ENCODE data around the gene ERBB4.
"Not testable (repeated sequence)": the region's sequence is repeated elsewhere in the genome, so short reads cannot be mapped to it uniquely, and the experiment has no call there.

The ERBB4 gene

GRCh38 chr2:212526059-212526458, 12.5 kb downstream of the ERBB4 start:
- no peak for DNase-seq

DNA sequence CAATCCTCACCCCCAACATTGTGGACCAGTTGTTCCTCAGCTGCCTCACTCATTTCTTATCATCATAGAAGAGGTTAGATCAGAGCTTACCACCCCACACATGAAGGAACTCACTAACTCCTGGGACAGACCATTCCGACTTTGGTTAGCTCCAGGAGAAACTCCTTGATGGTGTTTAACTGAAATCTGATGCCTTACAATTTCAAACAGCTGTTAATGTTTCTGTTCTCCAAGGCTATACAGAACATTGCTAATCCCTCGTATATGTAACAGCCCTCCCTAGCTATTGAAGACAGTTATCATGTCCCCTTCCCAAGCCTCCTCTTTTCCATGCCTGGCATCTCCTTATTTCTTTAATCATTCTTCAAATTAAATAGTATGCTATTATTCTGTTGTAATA, 14.8 kb downstream of the ERBB4 start:
- DNase-seq = no peak

- no peak for DNase-seq
Measured at GRCh38 chr2:212520340-212520739, 18.3 kb downstream of the ERBB4 start.

DNA sequence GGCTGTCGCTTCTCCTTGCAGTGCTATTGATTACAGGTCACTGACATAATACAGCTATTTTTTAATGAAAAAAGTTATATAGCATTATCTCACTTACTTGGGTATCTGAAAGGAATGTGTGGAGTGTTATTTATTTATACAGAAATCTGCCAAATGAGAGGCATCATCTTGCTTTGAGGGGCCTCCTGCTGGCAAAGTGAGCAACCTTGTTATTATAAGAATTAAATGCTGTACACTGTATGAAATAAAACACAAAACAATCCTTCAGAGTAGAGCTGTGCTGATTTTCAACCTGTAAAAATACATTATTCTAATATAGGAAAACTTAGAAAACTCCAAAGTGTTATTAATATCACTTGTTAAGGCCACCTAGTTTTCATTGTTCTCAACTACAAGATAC, 20.9 kb downstream of the ERBB4 start:
- DNase-seq = no peak

GRCh38 chr2:212505586-212505985, 33.0 kb downstream of the ERBB4 start:
- no peak for DNase-seq

DNA sequence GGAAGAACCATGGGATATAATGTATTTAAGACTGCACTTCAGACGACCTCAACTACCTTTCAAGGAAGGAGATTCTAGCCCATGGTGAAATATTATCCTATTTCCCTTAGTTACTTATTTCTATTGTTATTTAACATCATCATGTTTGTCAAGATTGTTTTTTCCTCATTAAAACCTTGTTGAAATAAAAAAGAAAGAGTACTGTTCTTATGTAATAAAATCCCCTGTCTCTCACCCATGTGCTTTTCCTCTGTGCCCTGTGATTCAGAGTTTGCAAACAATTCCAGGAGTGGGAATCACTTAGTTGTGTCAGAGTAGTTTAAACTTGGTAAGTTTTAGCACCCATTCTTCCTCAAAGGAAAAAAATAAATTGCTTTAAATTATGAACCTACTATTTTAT, 43.6 kb downstream of the ERBB4 start:
- DNase-seq = no peak

- DNase-seq = no peak
Measured at GRCh38 chr2:212494418-212495020, 44.1 kb downstream of the ERBB4 start.

DNA sequence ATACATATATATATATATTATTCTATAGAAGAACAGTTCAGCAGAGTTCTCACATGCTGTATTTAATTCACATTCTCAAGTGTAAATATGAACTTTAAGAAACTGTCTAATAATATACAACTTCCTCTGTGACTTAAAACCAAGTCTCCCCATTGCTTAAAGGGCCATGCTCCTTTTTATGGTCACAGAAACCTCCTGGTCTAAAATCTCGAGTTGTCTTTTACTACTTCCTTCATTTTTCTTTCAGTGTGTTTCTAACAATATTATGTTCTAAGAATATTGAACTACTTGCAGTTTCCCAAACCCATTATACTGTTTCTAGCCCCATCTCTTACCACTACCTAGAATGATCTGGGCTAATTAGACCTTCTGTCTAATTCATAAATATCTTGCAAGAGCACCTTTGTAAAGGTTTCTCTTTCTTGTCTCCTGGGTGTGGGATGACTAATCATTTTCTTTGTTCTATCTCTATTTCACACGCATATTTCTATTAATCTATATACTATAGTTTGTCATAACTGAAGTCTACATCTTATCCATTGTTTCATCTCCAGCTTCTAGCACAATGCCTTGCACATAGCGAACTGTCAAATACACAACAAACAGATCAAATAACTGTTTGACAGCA, 48.8 kb downstream of the ERBB4 start:
- no peak for DNase-seq

DNA sequence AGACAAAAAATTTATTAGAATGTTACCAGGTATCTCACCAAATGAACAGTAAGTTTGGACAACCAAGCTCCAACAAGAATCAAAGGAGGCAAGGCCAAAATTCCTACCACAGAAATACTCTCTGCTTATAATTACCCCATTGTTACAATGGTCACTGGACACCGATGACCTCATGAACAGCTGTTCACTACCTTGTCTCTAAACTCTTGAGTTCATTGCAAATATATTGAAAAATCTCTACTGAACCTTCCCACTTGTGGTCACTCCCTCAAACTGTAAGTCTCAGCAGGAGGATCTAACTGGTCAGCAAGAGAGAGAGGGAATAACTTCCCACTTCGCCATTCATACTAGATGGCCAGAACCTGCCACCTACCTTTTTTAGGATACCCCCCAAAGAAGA, 50.0 kb downstream of the ERBB4 start:
- no peak for DNase-seq

- DNase-seq = no peak
Measured at GRCh38 chr2:212484563-212485080, 54.0 kb downstream of the ERBB4 start.

DNA sequence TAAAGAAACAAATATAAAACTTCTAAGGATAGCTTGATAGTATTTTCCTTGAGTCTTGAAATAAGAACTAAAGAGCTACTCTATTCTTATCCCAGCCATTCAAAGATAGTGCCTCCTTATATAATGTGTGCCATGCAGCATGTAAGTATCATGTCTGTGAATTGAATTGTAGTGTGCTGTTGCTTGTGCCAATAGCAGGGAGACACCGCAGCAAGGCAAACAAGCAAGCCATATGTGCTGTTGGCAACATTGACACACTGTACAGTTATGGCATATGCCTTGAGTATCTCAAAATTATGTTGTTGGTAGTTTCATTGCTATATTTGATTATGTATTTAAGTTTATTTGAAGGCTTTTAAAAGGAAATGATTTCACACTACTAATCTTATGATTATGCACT, 58.2 kb downstream of the ERBB4 start:
- no peak for DNase-seq

- DNase-seq = no peak
Measured at GRCh38 chr2:212477571-212477970, 61.0 kb downstream of the ERBB4 start.

DNA sequence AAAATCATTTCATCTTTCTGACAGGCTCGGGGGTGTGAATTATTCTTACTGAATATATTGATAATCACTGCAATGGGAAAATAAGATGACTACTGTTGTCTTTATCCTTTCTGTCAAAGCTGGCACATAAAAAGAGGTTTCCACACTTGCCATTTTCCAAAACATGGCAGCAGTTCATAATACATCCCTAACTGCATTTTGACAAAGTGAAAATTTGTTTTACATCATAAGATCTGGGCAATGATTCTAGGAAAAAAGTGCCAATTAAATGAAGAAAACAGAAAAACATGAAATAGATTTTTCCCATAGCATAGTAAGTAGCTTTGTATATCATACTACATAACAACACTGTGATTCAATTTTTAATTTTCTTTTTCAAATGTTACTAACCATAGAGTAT, 65.4 kb downstream of the ERBB4 start:
- no peak for DNase-seq

DNA sequence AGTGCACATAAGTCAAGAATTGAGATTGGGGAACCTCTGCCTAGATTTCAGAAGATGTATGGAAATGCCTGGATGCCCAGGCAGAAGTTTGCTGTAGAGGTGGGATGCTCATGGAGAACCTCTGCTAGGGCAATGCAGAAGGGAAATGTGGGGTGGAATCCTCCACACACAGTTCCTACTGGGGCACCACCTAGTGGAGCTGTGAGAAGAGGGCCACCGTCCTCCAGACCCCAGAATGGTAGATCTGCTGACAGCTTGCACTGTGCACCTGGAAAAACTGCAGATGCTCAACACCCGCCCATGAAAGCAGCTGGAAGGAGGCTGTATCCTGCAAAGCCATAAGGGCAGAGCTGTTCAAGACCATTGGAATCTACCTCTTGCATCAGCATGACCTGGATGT, 71.1 kb downstream of the ERBB4 start:
- DNase-seq = not testable (repeated sequence)

- no peak for DNase-seq
Measured at GRCh38 chr2:212465456-212465855, 73.1 kb downstream of the ERBB4 start.

GRCh38 chr2:212461708-212462107, 76.9 kb downstream of the ERBB4 start:
- DNase-seq = not testable (repeated sequence)

GRCh38 chr2:212454149-212454548, 84.5 kb downstream of the ERBB4 start:
- no peak for DNase-seq

DNA sequence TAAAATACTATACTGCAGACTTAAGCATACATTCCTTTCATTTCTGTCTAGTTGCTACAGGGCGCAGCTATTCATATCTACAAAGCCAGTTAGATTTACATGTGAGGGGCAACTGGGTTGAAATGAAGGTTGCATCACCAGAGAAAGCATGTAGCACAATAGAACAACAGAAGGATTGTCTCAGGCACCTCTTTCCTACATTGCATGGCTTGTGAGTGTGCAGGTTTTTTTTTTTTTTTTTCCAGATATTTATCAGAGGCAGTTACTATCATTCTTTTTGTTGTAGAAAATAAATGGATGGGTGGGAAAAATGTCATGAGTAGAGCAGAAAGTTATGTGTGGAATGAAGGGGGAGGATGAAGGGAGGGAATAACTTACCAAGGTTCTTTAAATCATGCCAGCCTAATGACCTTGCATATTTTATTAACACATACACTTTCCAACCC, 86.8 kb downstream of the ERBB4 start:
- DNase-seq = no peak

DNA sequence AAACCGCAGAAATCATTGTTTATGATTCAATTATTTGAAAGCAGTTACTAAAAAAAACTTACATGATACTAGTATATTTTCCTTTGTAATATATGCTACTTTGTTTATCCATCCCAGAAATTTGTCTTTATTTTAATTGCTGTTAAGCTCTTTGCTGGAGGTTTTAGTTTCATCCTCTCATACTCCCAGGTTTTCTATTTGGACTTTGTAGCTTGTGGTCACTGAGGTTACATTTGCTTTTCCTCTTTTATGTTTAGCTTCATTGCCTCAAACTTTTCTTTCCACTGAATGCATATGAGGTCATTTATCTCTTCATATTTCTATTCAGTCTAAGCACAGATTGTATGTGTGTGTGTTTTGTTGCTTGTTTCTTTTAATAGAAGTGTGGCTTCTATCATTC, 89.9 kb downstream of the ERBB4 start:
- no peak for DNase-seq

DNA sequence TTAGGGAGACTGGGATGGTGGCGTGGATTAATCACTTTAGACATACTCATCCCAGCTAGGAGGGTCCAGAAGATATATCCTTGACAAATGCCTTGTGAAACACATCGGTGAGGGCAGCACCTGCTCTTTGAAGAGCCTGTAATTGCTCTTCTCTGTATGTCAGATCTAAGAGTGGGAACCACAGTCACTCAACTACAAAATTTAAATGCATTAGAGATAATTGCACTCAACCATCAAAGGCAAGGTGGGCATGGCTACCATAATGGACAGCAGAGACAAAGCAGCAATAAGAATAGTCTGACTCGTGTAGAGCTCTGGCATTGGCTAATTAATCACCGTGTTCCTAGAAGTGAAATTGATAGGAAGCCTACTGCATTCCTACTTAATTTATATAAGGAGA, 96.8 kb downstream of the ERBB4 start:
- no peak for DNase-seq

DNA sequence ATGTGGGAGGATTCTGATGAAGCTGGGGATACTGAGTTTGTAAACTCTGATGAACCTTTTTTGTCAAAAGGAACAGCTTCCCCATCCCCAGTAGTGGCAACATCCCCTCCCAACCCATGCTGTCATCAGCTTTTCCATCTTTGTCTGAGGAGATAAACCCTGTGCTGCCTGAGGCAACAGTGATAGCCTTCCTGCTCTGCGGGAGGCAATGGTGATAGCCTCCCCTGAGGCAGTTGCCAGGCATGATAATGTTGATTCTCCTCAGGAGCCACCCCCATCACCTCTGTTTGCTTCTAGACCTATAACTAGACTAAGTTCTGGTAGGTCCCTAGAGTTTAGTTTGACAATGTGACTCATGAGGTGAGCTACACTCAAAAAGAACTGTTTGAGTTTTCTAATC, 97.5 kb downstream of the ERBB4 start:
- DNase-seq = no peak

DNA sequence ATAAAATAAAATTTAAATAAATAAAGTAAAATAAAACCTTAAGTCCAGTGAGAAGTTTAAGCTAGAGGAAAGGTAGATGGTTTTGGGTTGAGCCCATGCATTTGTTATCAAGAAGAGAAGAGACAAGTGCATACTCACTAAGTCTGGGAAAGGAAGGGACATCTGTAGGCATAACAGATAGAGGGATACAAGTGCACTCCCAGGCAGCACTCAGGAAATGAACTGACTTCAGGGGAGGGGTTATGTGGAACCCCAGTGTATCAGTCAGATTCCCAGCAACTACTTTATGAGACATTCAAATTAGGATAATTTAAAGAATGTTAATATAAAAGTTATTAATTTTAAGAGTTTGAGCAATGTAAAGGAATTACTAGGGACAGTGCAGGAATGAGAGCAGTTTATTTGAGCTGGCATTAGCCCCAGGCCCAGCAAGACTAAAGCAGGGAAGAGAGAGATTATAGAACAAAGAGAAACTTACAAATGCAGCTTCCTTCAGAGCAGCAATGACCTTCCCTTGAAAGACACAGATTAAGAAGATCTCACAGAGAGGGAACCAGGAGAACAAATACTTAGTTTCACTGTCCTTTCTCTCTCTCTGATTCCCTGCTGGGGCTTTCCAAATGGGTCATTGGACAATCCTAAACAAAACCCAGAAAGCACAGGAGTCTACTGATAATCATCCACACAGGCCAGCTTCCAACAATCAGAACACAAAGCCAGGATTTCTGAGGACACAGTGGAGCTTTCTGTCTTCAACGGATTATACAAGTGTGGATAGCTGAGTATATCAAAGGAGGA, 109.7 kb downstream of the ERBB4 start:
- DNase-seq = no peak

DNA sequence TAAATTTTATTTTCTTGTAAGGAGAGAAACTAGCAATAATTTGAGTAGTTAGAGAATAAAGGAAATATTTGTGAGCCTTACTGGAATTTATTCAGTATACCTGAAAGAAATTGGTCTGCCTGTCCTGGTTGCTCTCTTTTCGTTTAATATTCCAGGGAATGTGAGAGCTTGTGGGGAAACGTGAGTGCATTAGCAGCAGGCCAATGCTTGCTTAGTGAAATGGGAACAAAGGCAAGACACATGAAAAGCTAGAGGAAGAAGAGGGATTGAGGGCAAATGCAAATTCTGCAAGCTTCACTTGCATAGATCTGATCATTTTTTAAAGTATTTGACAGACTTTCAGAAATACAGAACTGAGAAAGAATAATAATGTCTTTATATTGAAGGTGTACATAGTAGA, 111.0 kb downstream of the ERBB4 start:
- DNase-seq = no peak

Data from CD4-positive, alpha-beta T cell treated with Interleukin-4 for 1 hour (primary cell).